AG04450 (cell line): Measurements from ENCODE around the gene USP35. TPM values are rescaled to one million over a fixed set of nuclear protein-coding genes. Genes with fewer than 3 reads are reported as not detected.

ENCODE experiments used
- CTCF ChIA-PET: fragments of 300-600, 350-600 bp; formaldehyde crosslinking; extraction: SDS; loops from one replicate; lab custom pipeline; 2022; ENCODE audit warnings: antibody characterized with exemption, inconsistent platforms; lab: Charles Lee
- POLR2A ChIA-PET: fragments of 350-600 bp; formaldehyde crosslinking; extraction: SDS; loops from one replicate; lab custom pipeline; 2021; ENCODE audit warnings: antibody characterized with exemption, inconsistent platforms; lab: Yijun Ruan, JAX
- DNase-seq: peaks from one replicate; pipeline ENCODE4 v3.0.0-alpha.2; 2011; ENCODE audit warnings: low read depth, low spot score
- H3K27ac ChIP-seq: one replicate; pipeline ENCODE4 v1.5.1; 2012; ENCODE audit warnings: low read depth, low read length, control low read depth
- H3K27me3 ChIP-seq: one replicate; pipeline ENCODE4 v1.6.0; 2012; ENCODE audit warnings: low read length; ENCODE audit not compliant: control insufficient read depth, insufficient read depth
- H3K4me3 ChIP-seq: 2 replicates; pipeline ENCODE4 v1.5.1; 2011; ENCODE audit warnings: mild to moderate bottlenecking, low read depth, low read length, control low read depth
- H3K9me3 ChIP-seq: 2 replicates; pipeline ENCODE4 v1.5.1; 2012; ENCODE audit warnings: low read length; ENCODE audit not compliant: control insufficient read depth, insufficient read depth
- polyA plus RNA-seq: library from polyadenylated mRNA; depleted of rRNA; stranded (reverse); fragments of >200 nt; gene quantifications from 2 replicates; pipeline ENCODE4 v1.2.3, GENCODE V29; 2011
- TF ChIP-seq, protein P1 (sequence below): IDR thresholded peaks from 2 replicates; pipeline ENCODE4 v1.5.1; 2011; ENCODE audit warnings: low read depth, low read length, control low read depth, inconsistent platforms

The USP35 gene
- polyA plus RNA-seq, 1 experiment, result 5.5 TPM

DNA sequence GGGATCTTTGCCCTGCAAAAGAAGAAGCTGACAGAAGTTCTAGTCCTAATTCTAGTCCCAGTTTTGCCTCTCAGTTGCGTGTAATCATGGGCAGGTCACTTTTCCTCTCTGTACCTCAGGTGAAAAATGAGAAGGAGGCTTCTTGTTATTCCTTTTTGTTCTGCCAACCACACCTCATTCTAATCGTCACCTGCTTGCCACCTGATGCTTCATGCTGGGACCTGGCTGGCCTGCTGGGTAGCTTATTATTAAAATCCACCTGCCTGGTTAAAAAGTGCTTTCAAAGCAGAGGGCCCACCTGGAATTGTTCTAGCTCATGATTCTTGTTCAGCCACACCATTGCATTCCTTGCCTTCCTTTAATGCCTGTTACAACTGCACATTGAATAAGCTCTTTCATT is 40.9 kb upstream of the USP35 start:
- Histone ChIP-seq H3K27ac (no peak overlapping the region), H3K27me3 (no peaks in the 10 kb centered on the region), H3K4me3 (no peak overlapping the region), H3K9me3 (no peaks in the 10 kb centered on the region)
- DNase-seq, result no peak
- ChIA-PET POLR2A (interaction anchor here (0.9 kb wide), 1 partner anchor 8 kb away, joined by 4 read pairs; the partner anchor contains the start of gene ALG8), CTCF (interaction anchor here (0.5 to 3.5 kb wide), 3 partner anchors 16 to 417 kb away, joined by 3 to 61 read pairs (median 4); no protein-coding TSS in a partner anchor)
- TF ChIP-seq, protein P1, sequence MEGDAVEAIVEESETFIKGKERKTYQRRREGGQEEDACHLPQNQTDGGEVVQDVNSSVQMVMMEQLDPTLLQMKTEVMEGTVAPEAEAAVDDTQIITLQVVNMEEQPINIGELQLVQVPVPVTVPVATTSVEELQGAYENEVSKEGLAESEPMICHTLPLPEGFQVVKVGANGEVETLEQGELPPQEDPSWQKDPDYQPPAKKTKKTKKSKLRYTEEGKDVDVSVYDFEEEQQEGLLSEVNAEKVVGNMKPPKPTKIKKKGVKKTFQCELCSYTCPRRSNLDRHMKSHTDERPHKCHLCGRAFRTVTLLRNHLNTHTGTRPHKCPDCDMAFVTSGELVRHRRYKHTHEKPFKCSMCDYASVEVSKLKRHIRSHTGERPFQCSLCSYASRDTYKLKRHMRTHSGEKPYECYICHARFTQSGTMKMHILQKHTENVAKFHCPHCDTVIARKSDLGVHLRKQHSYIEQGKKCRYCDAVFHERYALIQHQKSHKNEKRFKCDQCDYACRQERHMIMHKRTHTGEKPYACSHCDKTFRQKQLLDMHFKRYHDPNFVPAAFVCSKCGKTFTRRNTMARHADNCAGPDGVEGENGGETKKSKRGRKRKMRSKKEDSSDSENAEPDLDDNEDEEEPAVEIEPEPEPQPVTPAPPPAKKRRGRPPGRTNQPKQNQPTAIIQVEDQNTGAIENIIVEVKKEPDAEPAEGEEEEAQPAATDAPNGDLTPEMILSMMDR, result no peak

DNA sequence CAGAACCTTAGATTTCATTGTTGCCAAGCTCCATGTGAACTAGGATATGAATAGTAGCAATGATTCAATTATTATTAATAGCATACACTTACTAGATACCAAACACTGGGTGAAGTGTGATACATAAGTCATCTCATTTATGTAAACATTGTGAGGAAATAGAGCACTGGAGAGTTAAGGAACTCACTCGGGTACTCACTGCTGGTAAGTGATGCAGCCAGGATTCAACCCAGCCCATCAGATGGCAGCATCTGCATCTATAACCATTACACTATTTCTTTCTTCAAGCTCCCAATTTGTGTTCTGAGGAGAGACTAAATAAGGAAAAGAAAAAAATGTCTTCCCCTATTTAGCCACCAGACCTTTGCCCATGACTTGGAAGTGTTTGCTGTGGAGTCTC is 39.1 kb upstream of the USP35 start:
- peak; percentile 47 for DNase-seq
- H3K9me3 ChIP-seq, result no peaks in the 10 kb centered on the region
- ChIA-PET POLR2A (interaction anchor here (0.7 kb wide), 2 partner anchors 81 to 553 kb away, joined by 3 to 5 read pairs; no protein-coding TSS in a partner anchor), CTCF (interaction anchor here (0.6 to 3.5 kb wide), 11 partner anchors 10 to 416 kb away, joined by 3 to 61 read pairs (median 4); no protein-coding TSS in a partner anchor)
- H3K27ac ChIP-seq, result no peak overlapping the region
- no peak overlapping the region for H3K4me3 ChIP-seq
- H3K27me3 ChIP-seq, result no peaks in the 10 kb centered on the region
- TF ChIP-seq, protein P1, result peak; percentile 49

- Histone ChIP-seq H3K4me3 (no peak overlapping the region), H3K27me3 (no peaks in the 10 kb centered on the region), H3K27ac (no peak overlapping the region), H3K9me3 (no peaks in the 10 kb centered on the region)
- no peak for DNase-seq
- CTCF ChIA-PET, result interaction anchor here (0.6 to 3.5 kb wide), 8 partner anchors 9 to 415 kb away, joined by 3 to 61 read pairs (median 4); no protein-coding TSS in a partner anchor
- TF ChIP-seq, protein P1, result no peak
- POLR2A ChIA-PET, result no interaction called here
Measured at GRCh38 chr11:78150346-78150745, 38.4 kb upstream of the USP35 start.

DNA sequence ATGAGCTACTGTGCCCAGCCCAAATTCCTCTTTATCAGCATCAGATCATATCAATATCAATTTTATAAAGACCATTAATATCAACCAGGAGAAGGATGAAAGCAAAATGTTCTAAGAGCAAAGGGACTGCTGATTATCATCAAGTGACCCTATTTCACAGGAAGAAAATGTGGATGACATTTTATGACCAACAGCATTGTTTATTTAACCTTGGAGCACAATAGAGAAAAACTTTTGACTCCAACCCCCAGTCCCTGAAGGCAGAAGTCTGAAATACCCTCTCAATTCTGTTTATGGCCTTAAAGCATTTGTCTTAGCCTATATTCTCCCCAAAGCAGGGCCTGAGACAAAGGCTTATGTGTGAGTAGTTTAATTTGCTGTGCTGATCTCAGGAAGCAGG is 38.0 kb upstream of the USP35 start:
- POLR2A ChIA-PET, result no interaction called here
- Histone ChIP-seq H3K27me3 (no peaks in the 10 kb centered on the region), H3K4me3 (no peak overlapping the region), H3K27ac (no peak overlapping the region), H3K9me3 (no peaks in the 10 kb centered on the region)
- no peak for DNase-seq
- TF ChIP-seq, protein P1, result no peak
- CTCF ChIA-PET, result interaction anchor here (0.6 to 3.5 kb wide), 3 partner anchors 279 to 415 kb away, joined by 3 to 61 read pairs (median 3); no protein-coding TSS in a partner anchor

DNA sequence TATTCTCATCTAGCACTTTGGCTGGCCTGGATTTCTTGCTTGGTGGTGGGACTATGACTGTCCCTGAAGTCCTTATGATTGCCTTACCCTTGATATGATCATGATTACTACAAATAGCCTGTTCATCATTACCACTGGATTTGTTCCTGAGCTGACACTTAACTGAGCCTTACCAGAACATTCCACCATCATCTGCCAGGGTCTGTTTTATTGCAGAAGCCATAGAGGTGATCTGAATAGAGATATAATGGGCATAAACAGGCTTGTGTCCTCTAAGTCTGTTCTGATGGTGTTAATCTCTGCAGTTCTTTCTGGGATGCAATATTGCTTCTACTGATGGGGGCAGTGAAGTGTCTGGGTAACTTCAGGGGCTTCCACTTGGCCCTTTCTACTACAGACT is 36.9 kb upstream of the USP35 start:
- Histone ChIP-seq H3K9me3 (no peaks in the 10 kb centered on the region), H3K27ac (no peak overlapping the region), H3K4me3 (no peak overlapping the region), H3K27me3 (no peaks in the 10 kb centered on the region)
- CTCF ChIA-PET, result interaction anchor here (0.5 kb wide), 1 partner anchor 274 kb away, joined by 5 read pairs; no protein-coding TSS in a partner anchor
- DNase-seq, result no peak
- POLR2A ChIA-PET, result no interaction called here
- TF ChIP-seq, protein P1, result no peak
